ENCODE measurements around the gene PLA2G4E. TPM values are rescaled to one million over a fixed set of nuclear protein-coding genes. Genes with fewer than 3 reads are reported as not detected.

PLA2G4E gene
- total RNA-seq, 1 donor from 2014 or later, result not detected

- DNase-seq (ENCODE audit: low read depth), result no peak
- H3K4me3 ChIP-seq (ENCODE audit: low read depth, low read length), result peak overlapping the region; percentile 84
- TF ChIP-seq, protein P1, sequence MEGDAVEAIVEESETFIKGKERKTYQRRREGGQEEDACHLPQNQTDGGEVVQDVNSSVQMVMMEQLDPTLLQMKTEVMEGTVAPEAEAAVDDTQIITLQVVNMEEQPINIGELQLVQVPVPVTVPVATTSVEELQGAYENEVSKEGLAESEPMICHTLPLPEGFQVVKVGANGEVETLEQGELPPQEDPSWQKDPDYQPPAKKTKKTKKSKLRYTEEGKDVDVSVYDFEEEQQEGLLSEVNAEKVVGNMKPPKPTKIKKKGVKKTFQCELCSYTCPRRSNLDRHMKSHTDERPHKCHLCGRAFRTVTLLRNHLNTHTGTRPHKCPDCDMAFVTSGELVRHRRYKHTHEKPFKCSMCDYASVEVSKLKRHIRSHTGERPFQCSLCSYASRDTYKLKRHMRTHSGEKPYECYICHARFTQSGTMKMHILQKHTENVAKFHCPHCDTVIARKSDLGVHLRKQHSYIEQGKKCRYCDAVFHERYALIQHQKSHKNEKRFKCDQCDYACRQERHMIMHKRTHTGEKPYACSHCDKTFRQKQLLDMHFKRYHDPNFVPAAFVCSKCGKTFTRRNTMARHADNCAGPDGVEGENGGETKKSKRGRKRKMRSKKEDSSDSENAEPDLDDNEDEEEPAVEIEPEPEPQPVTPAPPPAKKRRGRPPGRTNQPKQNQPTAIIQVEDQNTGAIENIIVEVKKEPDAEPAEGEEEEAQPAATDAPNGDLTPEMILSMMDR (conservative IDR thresholded peaks at IDR 0.05; ENCODE audit: low read depth, low read length), result no peak
These were observed 49.0 kb downstream of the PLA2G4E start for GRCh38 chr15:41971895-41972252.

DNA sequence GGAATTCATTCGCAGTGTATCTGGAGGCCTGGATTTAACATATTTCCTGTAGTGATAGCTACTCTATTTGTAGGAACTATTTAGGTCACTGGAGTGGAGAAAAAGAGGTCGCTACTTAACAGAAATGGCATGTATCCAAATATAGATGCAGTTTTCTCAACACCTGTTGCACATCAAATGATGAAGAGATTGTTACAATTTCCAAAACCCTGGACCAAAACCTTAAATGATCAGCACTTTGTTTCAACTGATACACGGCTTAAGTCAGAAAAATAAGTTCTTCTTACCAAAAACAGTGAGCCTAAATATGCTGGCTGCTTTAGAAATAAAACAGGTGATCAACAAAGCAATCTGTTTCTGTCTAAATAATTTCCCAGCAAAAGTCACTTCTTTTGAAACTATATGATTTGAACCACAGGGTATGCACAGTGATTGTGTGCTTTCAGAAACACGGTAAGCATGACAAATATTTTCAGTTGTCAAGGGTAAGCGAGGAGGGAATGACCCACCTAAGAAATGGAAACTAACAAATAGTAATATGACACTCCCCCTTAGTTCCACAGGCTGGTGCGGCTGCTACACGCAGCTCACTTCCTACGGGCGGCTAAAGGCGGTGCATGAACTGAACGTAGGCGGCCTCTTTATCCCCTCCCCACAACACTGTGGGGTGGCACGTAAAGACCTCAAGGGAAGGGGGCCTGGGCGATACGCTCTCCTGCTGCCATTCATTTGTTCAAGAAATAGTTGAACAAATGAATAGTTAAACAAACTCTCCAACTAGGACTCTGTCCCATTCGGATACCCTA, 49.5 kb downstream of the PLA2G4E start:
- TF ChIP-seq, protein P1 (conservative IDR thresholded peaks at IDR 0.05; ENCODE audit: low read depth, low read length), result no peak
- DNase-seq (ENCODE audit: low read depth), result no peak
- peak overlapping the region; percentile 84 for H3K4me3 ChIP-seq (ENCODE audit: low read depth, low read length)

GRCh38 chr15:41970456-41970855, 50.4 kb downstream of the PLA2G4E start:
- TF ChIP-seq, protein P1 (conservative IDR thresholded peaks at IDR 0.05; ENCODE audit: low read depth, low read length), result no peak
- H3K4me3 ChIP-seq (ENCODE audit: low read depth, low read length), result no peak overlapping the region
- no peak for DNase-seq (ENCODE audit: low read depth)

DNA sequence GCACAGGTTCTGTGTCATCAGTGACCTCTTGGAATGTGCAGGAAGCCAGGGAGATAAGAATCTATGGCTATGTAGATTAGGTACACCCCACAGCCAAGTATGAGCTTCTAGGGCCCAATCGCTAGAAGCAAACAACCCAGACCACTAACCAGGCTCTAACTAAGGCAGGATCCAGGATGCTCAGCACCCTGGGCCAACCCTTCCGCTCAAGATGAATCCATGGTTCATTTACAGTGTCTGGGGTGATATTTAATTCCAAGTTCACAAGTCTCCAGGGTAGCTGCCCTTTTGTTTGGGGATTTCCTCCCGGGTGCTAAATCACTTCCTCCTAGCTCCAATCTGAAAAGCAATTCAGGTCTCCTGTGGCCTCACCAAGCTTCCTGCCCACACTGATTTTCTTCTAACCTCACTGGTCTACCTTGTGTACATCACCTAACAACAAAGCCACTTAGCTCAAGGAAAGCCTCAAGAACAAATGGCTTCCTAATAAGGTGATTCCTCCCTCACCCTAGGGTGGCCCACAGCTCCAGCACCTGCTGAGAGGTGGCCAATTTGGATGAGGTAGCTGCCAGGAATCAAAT, 50.9 kb downstream of the PLA2G4E start:
- TF ChIP-seq, protein P1 (conservative IDR thresholded peaks at IDR 0.05; ENCODE audit: low read depth, low read length), result no peak
- H3K4me3 ChIP-seq (ENCODE audit: low read depth, low read length), result no peak overlapping the region
- DNase-seq (ENCODE audit: low read depth), result no peak

- DNase-seq (ENCODE audit: low read depth), result no peak
- no peak overlapping the region for H3K4me3 ChIP-seq (ENCODE audit: low read depth, low read length)
- TF ChIP-seq, protein P1 (conservative IDR thresholded peaks at IDR 0.05; ENCODE audit: low read depth, low read length), result no peak
These were observed 52.1 kb downstream of the PLA2G4E start for GRCh38 chr15:41968701-41969100.

GRCh38 chr15:41967506-41968206, 53.2 kb downstream of the PLA2G4E start:
- no peak overlapping the region for H3K4me3 ChIP-seq (ENCODE audit: low read depth, low read length)
- DNase-seq (ENCODE audit: low read depth), result no peak
- TF ChIP-seq, protein P1 (conservative IDR thresholded peaks at IDR 0.05; ENCODE audit: low read depth, low read length), result no peak

All from epithelial cell of proximal tubule (primary cell).